Thyroid gland (tissue), 4 donors: ENCODE measurements around the gene CS. TPM values are rescaled to one million over a fixed set of nuclear protein-coding genes. Genes with fewer than 3 reads are reported as not detected.
A peak's percentile ranks its signal among the peaks of the same experiment; 100 is the strongest.

Experiments used
- DNase-seq, 2 donors: peaks; one replicate each; pipeline ENCODE4 v3.0.0-alpha.2; 2019
- H3K27ac ChIP-seq, 3 donors: fragments of 200-600 bp; sonication (generic); 1 replicate in 2 of 3; 2 replicates in 1 of 3; pipeline ENCODE4 v1.5.1; 2016 to 2019; ENCODE audit warnings: mild to moderate bottlenecking in 1 of 3, moderate library complexity in 1 of 3
- H3K27me3 ChIP-seq: fragments of 200-600 bp; sonication (generic); one replicate; pipeline ENCODE4 v1.5.1; 2019
- H3K36me3 ChIP-seq, 2 donors: fragments of 200-600 bp; sonication (generic); one replicate each; pipeline ENCODE4 v1.5.1; 2016 to 2019
- H3K4me1 ChIP-seq, 2 donors: fragments of 200-600 bp; sonication (generic); one replicate each; pipeline ENCODE4 v1.5.1; 2017 to 2019
- H3K4me3 ChIP-seq, 3 donors: fragments of 200-600 bp; sonication (generic); replicated peaks in 1 of 3; 1 replicate in 2 of 3; 2 replicates in 1 of 3; pipeline ENCODE4 v1.5.1; 2016; ENCODE audit warnings: mild to moderate bottlenecking in 1 of 3
- H3K9me3 ChIP-seq: fragments of 200-600 bp; sonication (generic); one replicate; pipeline ENCODE4 v1.5.1; 2017
- CTCF ChIP-seq, 6 experiments: fragments of 200-600 bp in 3 of 6; fragments of 450-650 bp in 3 of 6; sonication (generic) in 3 of 6; IDR thresholded peaks; one replicate each; pipeline ENCODE4 v1.5.1; 2016 to 2019; ENCODE audit warnings: antibody characterized with exemption in 6 of 6, mild to moderate bottlenecking in 2 of 6, inconsistent platforms in 1 of 6, moderate library complexity in 1 of 6
- POLR2A ChIP-seq, 2 donors: fragments of 450-650 bp; IDR thresholded peaks; one replicate each; pipeline ENCODE4 v1.6.1; 2017; ENCODE audit warnings: antibody characterized with exemption in 2 of 2, mild to moderate bottlenecking in 2 of 2, moderate library complexity in 1 of 2
- WGBS, 2 donors: methylation state at CpG; one replicate each; pipeline ENCODE4 v1.1.5; 2017; 5-methylcytosine and 5-hydroxymethylcytosine counted together
- intact Hi-C: fragments of 100-400 bp; cut with DNase I; formaldehyde crosslinking; loops from one replicate; pipeline ENCODE4 v1.15.1; 2023
- total RNA-seq, 4 donors: library from RNA; depleted of rRNA; stranded (reverse); fragments of >200 nt; gene quantifications; one replicate each; pipeline ENCODE4 v1.2.3, GENCODE V29; 2016

Gene CS
- total RNA-seq, 4 donors from 2014 or later, result 110 to 190 (median 118) TPM

GRCh38 chr12:56321027-56321426, 20.9 kb upstream of the CS start:
- 81 to 100% methylated on average over 2 of the region's 2 CpGs for WGBS, 2 donors
- intact Hi-C loops, result no loop called here
- H3K27me3 ChIP-seq, result no peaks in the 10 kb centered on the region
- H3K9me3 ChIP-seq, result no peaks in the 10 kb centered on the region
- peaks cover 58 to 67% of the 10 kb centered on the region in 2 donors for H3K36me3 ChIP-seq
- peaks cover 0 to 5% of the 10 kb centered on the region in 2 donors for H3K4me1 ChIP-seq
- no peak overlapping the region for H3K4me3 ChIP-seq
- no peak for TF ChIP-seq POLR2A (IDR thresholded peaks at IDR 0.05)
- H3K27ac ChIP-seq, result no peak overlapping the region
- DNase-seq, result no peak

- Histone ChIP-seq H3K36me3 (peaks cover 25 to 39% of the 10 kb centered on the region in 2 donors), H3K4me1 (peaks cover 9 to 17% of the 10 kb centered on the region in 2 donors), H3K9me3 (no peaks in the 10 kb centered on the region), H3K4me3 (no peak overlapping the region), H3K27ac (no peak overlapping the region), H3K27me3 (no peaks in the 10 kb centered on the region)
- WGBS, 2 donors, result 94 to 100% methylated on average over 3 of the region's 3 CpGs
- intact Hi-C loops, result loop anchor here (5.0 kb wide), 1 partner anchor 35 kb away; no protein-coding TSS in a partner anchor
- TF ChIP-seq POLR2A (IDR thresholded peaks at IDR 0.05) (no peak), CTCF (IDR thresholded peaks at IDR 0.05) (no peak)
- DNase-seq, result no peak
Observed at GRCh38 chr12:56317675-56318074, 17.5 kb upstream of the CS start.

- TF ChIP-seq POLR2A (IDR thresholded peaks at IDR 0.05), result peak in 1 of 2 donors; percentile 82
- TF ChIP-seq CTCF (IDR thresholded peaks at IDR 0.05), result peak in 3 of 6 experiments; percentile 3 to 27 (median 16)
- H3K9me3 ChIP-seq, result no peaks in the 10 kb centered on the region
- H3K27ac ChIP-seq, result peak within 1 kb of the TSS; percentile 84 to 89 (median 85)
- WGBS, 2 donors, result 1% methylated on average over 17 of the region's 62 CpGs
- peak; percentile 98 for DNase-seq
- intact Hi-C loops, result loop anchor here (5.0 kb wide), 1 partner anchor 36 kb away; no protein-coding TSS in a partner anchor
- H3K4me1 ChIP-seq, result peaks cover 9 to 17% of the 10 kb centered on the region in 2 donors
- no peaks in the 10 kb centered on the region for H3K27me3 ChIP-seq
- H3K36me3 ChIP-seq, result peaks cover 15 to 28% of the 10 kb centered on the region in 2 donors
- peak within 1 kb of the TSS; percentile 51 to 94 (median 86) for H3K4me3 ChIP-seq
Observed at GRCh38 chr12:56315622-56316473, 15.7 kb upstream of the CS start, which contains the start of gene CNPY2. TSS of gene CNPY2 (minus strand) at chr12:56315988. CDS start at chr12:56315217, 771 bp downstream.

- intact Hi-C loops, result loop anchor here (5.0 kb wide), 1 partner anchor 37 kb away; no protein-coding TSS in a partner anchor
- Histone ChIP-seq H3K4me1 (peaks cover 9 to 17% of the 10 kb centered on the region in 2 donors), H3K27ac (peak overlapping the region; percentile 84 to 89 (median 85)), H3K36me3 (peaks cover 17 to 29% of the 10 kb centered on the region in 2 donors), H3K9me3 (no peaks in the 10 kb centered on the region), H3K27me3 (no peaks in the 10 kb centered on the region), H3K4me3 (peak overlapping the region; percentile 51 to 94 (median 86))
- TF ChIP-seq CTCF (IDR thresholded peaks at IDR 0.05) (no peak), POLR2A (IDR thresholded peaks at IDR 0.05) (no peak)
- 0 to 2% methylated on average over 5 to 7 of the region's 11 CpGs for WGBS, 2 donors
- no peak for DNase-seq
Observed at GRCh38 chr12:56315249-56315621, 15.1 kb upstream of the CS start.

GRCh38 chr12:56311003-56311402, 10.9 kb upstream of the CS start:
- peaks cover 15% of the 10 kb centered on the region in 2 donors for H3K36me3 ChIP-seq
- H3K9me3 ChIP-seq, result no peaks in the 10 kb centered on the region
- intact Hi-C loops, result no loop called here
- no peaks in the 10 kb centered on the region for H3K27me3 ChIP-seq
- DNase-seq, result no peak
- H3K4me1 ChIP-seq, result peaks cover 9 to 11% of the 10 kb centered on the region in 2 donors
- H3K27ac ChIP-seq, result no peak overlapping the region
- WGBS, 2 donors, result 92 to 97% methylated on average over 12 of the region's 12 CpGs
- no peak overlapping the region for H3K4me3 ChIP-seq
- TF ChIP-seq POLR2A (IDR thresholded peaks at IDR 0.05), result no peak
- TF ChIP-seq CTCF (IDR thresholded peaks at IDR 0.05), result no peak
